HPDE6-E6E7 (cell line): ENCODE measurements around the gene FSHR.

Experiments used
- DNase-seq: peaks from one replicate; pipeline ENCODE4 v3.0.0; 2011; ENCODE audit warnings: missing footprints; ENCODE audit errors: extremely low spot score

FSHR gene

GRCh38 chr2:48954311-48954710 is 200.0 kb downstream of the FSHR start:
- no peak for DNase-seq

- DNase-seq: no peak
Observed at GRCh38 chr2:48952614-48953013, 201.7 kb downstream of the FSHR start.

GRCh38 chr2:48952143-48952542 is 202.2 kb downstream of the FSHR start:
- DNase-seq: no peak

- DNase-seq: no peak
Observed at GRCh38 chr2:48948400-48949125, 205.8 kb downstream of the FSHR start.

- peak; percentile 47 for DNase-seq
Observed at GRCh38 chr2:48946449-48947048, 207.8 kb downstream of the FSHR start.

GRCh38 chr2:48944956-48945355 is 209.4 kb downstream of the FSHR start:
- no peak for DNase-seq

- DNase-seq: no peak
Observed at GRCh38 chr2:48943436-48943835, 210.9 kb downstream of the FSHR start.

GRCh38 chr2:48941908-48942307 is 212.4 kb downstream of the FSHR start:
- no peak for DNase-seq

- no peak for DNase-seq
Observed at GRCh38 chr2:48941456-48941855, 212.9 kb downstream of the FSHR start.

GRCh38 chr2:48940606-48941005 is 213.7 kb downstream of the FSHR start:
- no peak for DNase-seq

- DNase-seq: no peak
Observed at GRCh38 chr2:48939232-48939631, 215.1 kb downstream of the FSHR start.

GRCh38 chr2:48938231-48938630 is 216.1 kb downstream of the FSHR start:
- no peak for DNase-seq

GRCh38 chr2:48934807-48935206 is 219.5 kb downstream of the FSHR start:
- DNase-seq: no peak

GRCh38 chr2:48933828-48934497 is 220.4 kb downstream of the FSHR start:
- no peak for DNase-seq

- no peak for DNase-seq
Observed at GRCh38 chr2:48932667-48933066, 221.6 kb downstream of the FSHR start.

- no peak for DNase-seq
Observed at GRCh38 chr2:48929571-48930301, 224.6 kb downstream of the FSHR start.

GRCh38 chr2:48927355-48927754 is 227.0 kb downstream of the FSHR start:
- no peak for DNase-seq

GRCh38 chr2:48915884-48916283 is 238.4 kb downstream of the FSHR start:
- DNase-seq: no peak

GRCh38 chr2:48915227-48915626 is 239.1 kb downstream of the FSHR start:
- DNase-seq: no peak

- DNase-seq: no peak
Observed at GRCh38 chr2:48914477-48915089, 239.7 kb downstream of the FSHR start.
